BLaER1 treated with 17β-estradiol and CSF1 and Interleukin-3, amounts not matched to agents 10 nM and 100 nM (cell line): ENCODE data around the gene MAP3K15.
"Not testable (repeated sequence)": the region's sequence is repeated elsewhere in the genome, so short reads cannot be mapped to it uniquely, and the experiment has no call there.

Experiments used
- H3K27ac ChIP-seq, 11 experiments: shearing (Covaris generic); formaldehyde crosslinking; 2 replicates each; pipeline ENCODE4 v1.8.1; 2022
- H3K27me3 ChIP-seq, 11 experiments: shearing (Covaris generic); formaldehyde crosslinking; 2 replicates each; pipeline ENCODE4 v1.8.1; 2022
- H3K36me3 ChIP-seq, 11 experiments: shearing (Covaris generic); formaldehyde crosslinking; 2 replicates each; pipeline ENCODE4 v1.8.1; 2022
- H3K4me1 ChIP-seq, 10 experiments: shearing (Covaris generic); formaldehyde crosslinking; 2 replicates each; pipeline ENCODE4 v1.8.1; 2022
- H3K4me2 ChIP-seq, 11 experiments: shearing (Covaris generic); formaldehyde crosslinking; 2 replicates each; pipeline ENCODE4 v1.8.1; 2022
- H3K4me3 ChIP-seq, 10 experiments: shearing (Covaris generic); formaldehyde crosslinking; 2 replicates each; pipeline ENCODE4 v1.8.1; 2022
- H3K9ac ChIP-seq, 11 experiments: shearing (Covaris generic); formaldehyde crosslinking; 2 replicates each; pipeline ENCODE4 v1.8.1; 2022
- H3K9me3 ChIP-seq, 11 experiments: shearing (Covaris generic); formaldehyde crosslinking; replicated peaks in 1 of 11; 2 replicates each; pipeline ENCODE4 v1.8.1; 2022
- H4K20me1 ChIP-seq, 11 experiments: shearing (Covaris generic); formaldehyde crosslinking; 2 replicates each; pipeline ENCODE4 v1.8.1; 2022
- Cebpa-rat ChIP-seq, 11 experiments: shearing (Covaris generic); IDR thresholded peaks; 2 replicates each; pipeline ENCODE4 v1.8.1; 2022

The MAP3K15 gene

GRCh38 chrX:19462879-19463278, 52.4 kb downstream of the MAP3K15 start:
- no peak for TF ChIP-seq Cebpa-rat (IDR thresholded peaks at IDR 0.05)
- Histone ChIP-seq H3K9me3 (no peaks in the 10 kb centered on the region), H3K27ac (no peak overlapping the region), H3K4me2 (no peak overlapping the region), H3K4me3 (no peak overlapping the region), H3K9ac (no peak overlapping the region), H4K20me1 (no peaks in the 10 kb centered on the region), H3K4me1 (peaks cover 0 to 7% (median 0%) of the 10 kb centered on the region in 10 experiments; a peak in 3 of 20 replicates), H3K36me3 (no peaks in the 10 kb centered on the region), H3K27me3 (no peaks in the 10 kb centered on the region)

- H3K4me2 ChIP-seq = no peak overlapping the region
- H3K27me3 ChIP-seq = no peaks in the 10 kb centered on the region
- no peak overlapping the region for H3K27ac ChIP-seq
- H3K4me3 ChIP-seq = no peak overlapping the region
- no peaks in the 10 kb centered on the region for H3K9me3 ChIP-seq
- no peaks in the 10 kb centered on the region; a peak in 1 of 22 replicates for H3K36me3 ChIP-seq
- H4K20me1 ChIP-seq = no peaks in the 10 kb centered on the region
- peaks cover 0 to 7% (median 0%) of the 10 kb centered on the region in 10 experiments; a peak in 3 of 20 replicates for H3K4me1 ChIP-seq
- H3K9ac ChIP-seq = no peak overlapping the region
- TF ChIP-seq Cebpa-rat (IDR thresholded peaks at IDR 0.05) = no peak
Observed at GRCh38 chrX:19462231-19462630, 53.1 kb downstream of the MAP3K15 start.

GRCh38 chrX:19457662-19458061, 57.6 kb downstream of the MAP3K15 start:
- Histone ChIP-seq H3K27ac (no peak overlapping the region), H3K9ac (no peak overlapping the region)
- no peak for TF ChIP-seq Cebpa-rat (IDR thresholded peaks at IDR 0.05)

DNA sequence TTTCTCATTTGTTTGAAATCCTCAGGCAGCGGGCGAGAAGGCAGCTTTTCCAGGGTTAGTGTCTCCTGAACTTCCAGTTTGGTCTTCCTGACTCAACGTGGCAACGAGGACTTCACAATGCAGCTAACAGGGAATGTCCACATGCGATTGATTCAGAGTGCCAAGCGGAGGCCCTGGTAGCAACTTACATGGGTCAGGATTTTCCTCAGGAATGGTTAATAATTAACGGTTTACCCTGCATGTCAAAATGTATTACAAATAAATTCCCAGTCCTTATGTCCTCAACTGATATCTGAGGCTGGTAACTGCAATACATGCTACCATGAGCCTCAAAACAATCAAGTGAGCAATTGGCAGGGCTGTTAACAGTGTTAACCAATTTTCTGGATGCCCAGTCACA, 67.2 kb downstream of the MAP3K15 start:
- no peak overlapping the region for H3K4me3 ChIP-seq
- no peaks in the 10 kb centered on the region for H3K36me3 ChIP-seq
- H3K4me2 ChIP-seq = no peak overlapping the region
- no peak overlapping the region for H3K27ac ChIP-seq
- no peak overlapping the region for H3K9ac ChIP-seq
- H3K27me3 ChIP-seq = no peaks in the 10 kb centered on the region
- no peaks in the 10 kb centered on the region for H3K9me3 ChIP-seq
- no peaks in the 10 kb centered on the region for H3K4me1 ChIP-seq
- TF ChIP-seq Cebpa-rat (IDR thresholded peaks at IDR 0.05) = no peak
- no peaks in the 10 kb centered on the region for H4K20me1 ChIP-seq

More at GRCh38 chrX:19457662-19458061, 57.6 kb downstream of the MAP3K15 start:
- H3K9me3 ChIP-seq = no peaks in the 10 kb centered on the region
- H3K36me3 ChIP-seq = no peaks in the 10 kb centered on the region; a peak in 1 of 22 replicates
- no peaks in the 10 kb centered on the region for H3K27me3 ChIP-seq
- no peak overlapping the region for H3K4me3 ChIP-seq
- peaks cover 0 to 7% (median 0%) of the 10 kb centered on the region in 10 experiments; a peak in 3 of 20 replicates for H3K4me1 ChIP-seq
- no peaks in the 10 kb centered on the region for H4K20me1 ChIP-seq
- no peak overlapping the region for H3K4me2 ChIP-seq

DNA sequence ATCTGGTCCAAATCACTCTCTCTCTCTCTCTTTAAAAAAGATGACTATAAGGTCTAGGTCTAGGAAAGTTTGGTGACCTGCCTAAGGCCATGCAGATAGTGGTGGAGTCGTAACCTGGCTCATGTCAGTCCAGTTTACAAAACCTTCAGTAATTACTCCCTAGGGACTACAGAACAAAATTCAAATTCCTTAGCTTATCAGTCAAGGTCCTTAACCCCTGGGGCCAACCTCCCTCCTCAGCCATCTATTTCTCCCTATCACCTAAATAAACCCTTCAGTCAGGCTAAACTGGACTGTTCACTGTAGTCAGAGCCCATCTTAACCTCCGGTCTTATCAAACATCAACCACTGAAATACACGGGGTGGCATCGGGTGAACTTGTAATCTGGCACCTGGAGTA, 68.9 kb downstream of the MAP3K15 start:
- Histone ChIP-seq H3K9me3 (no peaks in the 10 kb centered on the region), H3K9ac (no peak overlapping the region), H3K36me3 (no peaks in the 10 kb centered on the region), H3K27ac (no peak overlapping the region), H4K20me1 (no peaks in the 10 kb centered on the region), H3K27me3 (no peaks in the 10 kb centered on the region), H3K4me3 (no peak overlapping the region), H3K4me2 (no peak overlapping the region), H3K4me1 (no peaks in the 10 kb centered on the region)
- no peak for TF ChIP-seq Cebpa-rat (IDR thresholded peaks at IDR 0.05)

GRCh38 chrX:19445772-19446171, 69.5 kb downstream of the MAP3K15 start:
- not testable (repeated sequence) for H3K4me1 ChIP-seq, H3K9me3 ChIP-seq, H3K36me3 ChIP-seq, H3K4me2 ChIP-seq, H4K20me1 ChIP-seq, H3K9ac ChIP-seq, H3K27ac ChIP-seq, H3K27me3 ChIP-seq, H3K4me3 ChIP-seq

DNA sequence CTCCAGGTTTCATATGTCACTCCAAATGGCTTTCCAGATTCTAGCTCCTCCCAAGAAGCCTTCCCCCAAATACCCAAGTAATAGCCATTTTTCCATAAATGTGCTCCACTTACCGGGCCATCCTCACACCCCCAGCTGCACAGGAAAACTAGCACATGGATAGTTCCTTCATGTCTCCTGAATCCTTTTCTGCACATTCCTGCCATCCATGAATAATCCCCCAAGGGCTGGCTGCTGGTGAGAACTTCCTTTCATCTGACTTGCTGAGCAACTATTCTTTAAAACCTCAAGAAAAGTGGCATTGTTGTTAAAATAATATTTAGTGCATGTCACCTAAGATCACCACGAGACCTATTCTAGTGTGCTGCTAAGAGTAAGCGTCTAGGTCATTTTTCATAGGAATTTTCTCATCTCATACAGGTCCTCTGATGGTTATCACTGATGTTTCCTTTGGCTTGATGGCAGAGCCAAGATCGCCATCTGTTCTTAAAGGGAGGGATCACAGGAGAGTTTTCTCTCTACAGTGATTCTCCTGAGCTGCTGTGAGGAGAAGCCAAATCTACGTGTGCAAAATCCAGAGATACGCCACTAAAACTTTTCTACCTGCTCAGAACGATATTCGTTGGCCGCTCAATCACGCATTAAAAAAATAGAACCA, 71.3 kb downstream of the MAP3K15 start:
- TF ChIP-seq Cebpa-rat (IDR thresholded peaks at IDR 0.05) = no peak
- Histone ChIP-seq H4K20me1 (no peaks in the 10 kb centered on the region), H3K27ac (no peak overlapping the region), H3K9me3 (no peaks in the 10 kb centered on the region), H3K4me1 (peaks cover 0 to 8% (median 0%) of the 10 kb centered on the region in 10 experiments; a peak in 3 of 20 replicates), H3K36me3 (no peaks in the 10 kb centered on the region), H3K4me2 (no peak overlapping the region), H3K4me3 (no peak overlapping the region), H3K9ac (no peak overlapping the region), H3K27me3 (no peaks in the 10 kb centered on the region)

- Histone ChIP-seq H3K9me3 (no peaks in the 10 kb centered on the region), H3K4me3 (no peak overlapping the region), H3K4me2 (peak overlapping the region in 5 of 11 experiments; percentile 2 to 27 (median 5); a peak in 6 of 22 replicates), H4K20me1 (no peaks in the 10 kb centered on the region), H3K9ac (no peak overlapping the region), H3K27me3 (no peaks in the 10 kb centered on the region), H3K4me1 (peaks cover 0 to 8% (median 0%) of the 10 kb centered on the region in 10 experiments; a peak in 3 of 20 replicates), H3K36me3 (no peaks in the 10 kb centered on the region), H3K27ac (no peak overlapping the region)
- no peak for TF ChIP-seq Cebpa-rat (IDR thresholded peaks at IDR 0.05)
Observed at GRCh38 chrX:19440713-19441112, 74.6 kb downstream of the MAP3K15 start.

GRCh38 chrX:19422661-19423060, 92.6 kb downstream of the MAP3K15 start:
- H3K4me2 ChIP-seq, H3K36me3 ChIP-seq, H3K4me3 ChIP-seq, H3K27ac ChIP-seq, H4K20me1 ChIP-seq, H3K9ac ChIP-seq, H3K4me1 ChIP-seq, H3K27me3 ChIP-seq: not testable (repeated sequence)
- peaks cover 5 to 11% (median 8%) of the 10 kb centered on the region in 11 experiments; a peak in 21 of 22 replicates for H3K9me3 ChIP-seq

- no peak overlapping the region for H3K4me2 ChIP-seq
- H3K27ac ChIP-seq = no peak overlapping the region
- H3K4me1 ChIP-seq = no peaks in the 10 kb centered on the region
- TF ChIP-seq Cebpa-rat (IDR thresholded peaks at IDR 0.05) = no peak
- no peak overlapping the region for H3K9ac ChIP-seq
- H3K27me3 ChIP-seq = no peaks in the 10 kb centered on the region
- H4K20me1 ChIP-seq = no peaks in the 10 kb centered on the region
- H3K9me3 ChIP-seq = peaks cover 12 to 22% (median 14%) of the 10 kb centered on the region in 11 experiments
- peaks cover 0 to 9% (median 0%) of the 10 kb centered on the region in 11 experiments; a peak in 4 of 22 replicates for H3K36me3 ChIP-seq
- H3K4me3 ChIP-seq = no peak overlapping the region
Observed at GRCh38 chrX:19410259-19410658, 105.0 kb downstream of the MAP3K15 start.
